H9 (cell line): ENCODE data around the gene STS. TPM values are rescaled to one million over a fixed set of nuclear protein-coding genes. Genes with fewer than 3 reads are reported as not detected.
A peak's percentile ranks its signal among the peaks of the same experiment; 100 is the strongest.

Source experiments
- DNase-seq: peaks from one replicate; pipeline ENCODE4 v3.0.0-alpha.2; 2017
- H2AFZ ChIP-seq: one replicate; pipeline ENCODE4 v1.6.1; 2013; ENCODE audit warnings: mild to moderate bottlenecking, low read length, control low read depth, moderate library complexity
- H2AK5ac ChIP-seq: 2 replicates; pipeline ENCODE4 v1.6.1; 2013; ENCODE audit warnings: low read length, control low read depth, mixed read lengths; ENCODE audit not compliant: insufficient read length
- H2BK120ac ChIP-seq: one replicate; pipeline ENCODE4 v1.6.1; 2013; ENCODE audit warnings: low read depth, mild to moderate bottlenecking, low read length, control low read depth, inconsistent platforms; ENCODE audit not compliant: poor library complexity, severe bottlenecking
- H2BK12ac ChIP-seq: 2 replicates; pipeline ENCODE4 v1.6.1; 2013; ENCODE audit warnings: low read length, control low read depth, mixed read lengths, low read depth; ENCODE audit not compliant: insufficient read length
- H2BK15ac ChIP-seq: 2 replicates; pipeline ENCODE4 v1.6.1; 2013; ENCODE audit warnings: low read depth, low read length, control low read depth
- H2BK20ac ChIP-seq: one replicate; pipeline ENCODE4 v1.6.1; 2013; ENCODE audit warnings: low read depth, mild to moderate bottlenecking, low read length, control low read depth, inconsistent platforms; ENCODE audit not compliant: poor library complexity, severe bottlenecking
- H2BK5ac ChIP-seq: 2 replicates; pipeline ENCODE4 v1.6.1; 2013; ENCODE audit warnings: low read length, control low read depth, mixed read lengths; ENCODE audit not compliant: insufficient read length
- H3K14ac ChIP-seq: 2 replicates; pipeline ENCODE4 v1.6.1; 2013; ENCODE audit warnings: low read length, control low read depth; ENCODE audit not compliant: insufficient read depth
- H3K18ac ChIP-seq: 2 replicates; pipeline ENCODE4 v1.6.1; 2013; ENCODE audit warnings: low read depth, mild to moderate bottlenecking, mixed read lengths, low read length, control low read depth; ENCODE audit not compliant: insufficient read length
- H3K23ac ChIP-seq: 2 replicates; pipeline ENCODE4 v1.6.1; 2013; ENCODE audit warnings: low read length, control low read depth, mixed read lengths, low read depth; ENCODE audit not compliant: insufficient read length
- H3K23me2 ChIP-seq: 2 replicates; pipeline ENCODE4 v1.6.1; 2013; ENCODE audit warnings: low read depth, mild to moderate bottlenecking, mixed read lengths, low read length, control low read depth; ENCODE audit not compliant: insufficient read length, poor library complexity, severe bottlenecking
- H3K27ac ChIP-seq: 2 replicates; pipeline ENCODE4 v1.5.1; 2013; ENCODE audit warnings: low read length, control low read depth, mixed read lengths, low read depth; ENCODE audit not compliant: insufficient read length
- H3K27me3 ChIP-seq: 2 replicates; pipeline ENCODE4 v1.6.1; 2013; ENCODE audit warnings: low read length, control low read depth, inconsistent platforms; ENCODE audit not compliant: insufficient read depth
- H3K4ac ChIP-seq: 2 replicates; pipeline ENCODE4 v1.6.1; 2013; ENCODE audit warnings: low read depth, mild to moderate bottlenecking, control low read depth, inconsistent platforms, low read length, moderate library complexity
- H3K4me1 ChIP-seq: 2 replicates; pipeline ENCODE4 v1.6.1; 2013; ENCODE audit warnings: low read length, control low read depth, inconsistent platforms; ENCODE audit not compliant: insufficient read depth
- H3K4me2 ChIP-seq: 2 replicates; pipeline ENCODE4 v1.6.1; 2013; ENCODE audit warnings: low read length, control low read depth, mixed read lengths; ENCODE audit not compliant: insufficient read length, insufficient read depth
- H3K56ac ChIP-seq: 2 replicates; pipeline ENCODE4 v1.6.1; 2013; ENCODE audit warnings: low read depth, mild to moderate bottlenecking, mixed read lengths, low read length, control low read depth; ENCODE audit not compliant: insufficient read length
- H3K79me1 ChIP-seq: 2 replicates; pipeline ENCODE4 v1.6.1; 2013; ENCODE audit warnings: low read depth, mild to moderate bottlenecking, moderate library complexity, low read length, control low read depth, inconsistent platforms; ENCODE audit not compliant: insufficient read depth, poor library complexity, severe bottlenecking
- H3K79me2 ChIP-seq: 2 replicates; pipeline ENCODE4 v1.6.1; 2013; ENCODE audit warnings: low read length, control low read depth, inconsistent platforms; ENCODE audit not compliant: insufficient read depth
- H3K9ac ChIP-seq: 2 replicates; pipeline ENCODE4 v1.6.1; 2013; ENCODE audit warnings: low read length, control low read depth, mixed read lengths; ENCODE audit not compliant: insufficient read length; ENCODE audit errors: extremely low read depth
- H3K9me3 ChIP-seq: one replicate; pipeline ENCODE4 v1.6.1; 2013; ENCODE audit warnings: low read depth, low read length, inconsistent platforms; ENCODE audit not compliant: control insufficient read depth
- H3T11ph ChIP-seq: one replicate; pipeline ENCODE4 v1.6.1; 2013; ENCODE audit warnings: mild to moderate bottlenecking, low read length, control low read depth, inconsistent platforms
- H4K20me1 ChIP-seq: one replicate; pipeline ENCODE4 v1.6.1; 2013; ENCODE audit not compliant: control insufficient read depth, insufficient read length, insufficient read depth
- H4K5ac ChIP-seq: 2 replicates; pipeline ENCODE4 v1.6.1; 2013; ENCODE audit warnings: low read depth, mild to moderate bottlenecking, mixed read lengths, low read length, control low read depth; ENCODE audit not compliant: insufficient read length
- H4K8ac ChIP-seq: replicated peaks from 2 replicates; pipeline ENCODE4 v1.6.1; 2013; ENCODE audit warnings: low read length, control low read depth, mixed read lengths, low read depth; ENCODE audit not compliant: insufficient read length
- H4K91ac ChIP-seq: 2 replicates; pipeline ENCODE4 v1.6.1; 2013; ENCODE audit warnings: low read depth, mild to moderate bottlenecking, moderate library complexity, mixed read lengths, low read length, control low read depth; ENCODE audit not compliant: insufficient read length
- H3K27ac Mint-ChIP-seq, 3 experiments: 2 replicates in 2 of 3; 3 replicates in 1 of 3; pipeline ENCODE4 v1.8.0; 2020 to 2021; ENCODE audit warnings: mixed read lengths in 3 of 3, mild to moderate bottlenecking in 1 of 3, moderate library complexity in 1 of 3
- H3K27me3 Mint-ChIP-seq: 2 replicates; pipeline ENCODE4 v1.8.0; 2021; ENCODE audit warnings: low read depth, mild to moderate bottlenecking, moderate library complexity, mixed read lengths
- H3K36me3 Mint-ChIP-seq, 3 experiments: 2 replicates in 2 of 3; 3 replicates in 1 of 3; pipeline ENCODE4 v1.8.0; 2020 to 2021; ENCODE audit warnings: low read depth in 3 of 3, mixed read lengths in 3 of 3; ENCODE audit not compliant: insufficient read depth in 1 of 3
- H3K4me1 Mint-ChIP-seq, 2 experiments: 2 replicates each; pipeline ENCODE4 v1.8.0; 2020; ENCODE audit warnings: mixed read lengths in 2 of 2
- H3K4me3 Mint-ChIP-seq, 2 experiments: 2 replicates in 1 of 2; 3 replicates in 1 of 2; pipeline ENCODE4 v1.8.0; 2020 to 2021; ENCODE audit warnings: mild to moderate bottlenecking in 2 of 2, mixed read lengths in 2 of 2, moderate library complexity in 1 of 2
- H3K9me3 Mint-ChIP-seq, 2 experiments: 2 replicates in 1 of 2; 3 replicates in 1 of 2; pipeline ENCODE4 v1.8.0; 2020; ENCODE audit warnings: mild to moderate bottlenecking in 2 of 2, mixed read lengths in 2 of 2, moderate library complexity in 1 of 2
- WGBS: extraction: QIAGEN DNeasy Blood & Tissue Kit; methylation state at CpG from one replicate; pipeline ENCODE4 v1.1.7; 2013; ENCODE audit warnings: missing lambda C conversion rate, low lambda C conversion rate, mixed read lengths; ENCODE audit not compliant: insufficient read length; ENCODE audit errors: extremely low coverage; 5-methylcytosine and 5-hydroxymethylcytosine counted together
- total RNA-seq: library from RNA; stranded (reverse); gene quantifications from 2 replicates; pipeline ENCODE4 v1.2.1, GENCODE V29; 2021
- TF ChIP-seq, protein P1 (sequence below): fragments of 200-600 bp; sonication (generic); conservative IDR thresholded peaks from 3 replicates; pipeline ENCODE4 v1.8.0; 2021; ENCODE audit warnings: antibody characterized with exemption, mild to moderate bottlenecking

STS gene
- total RNA-seq, 1 experiment from 2014 or later = 3.6 TPM

DNA sequence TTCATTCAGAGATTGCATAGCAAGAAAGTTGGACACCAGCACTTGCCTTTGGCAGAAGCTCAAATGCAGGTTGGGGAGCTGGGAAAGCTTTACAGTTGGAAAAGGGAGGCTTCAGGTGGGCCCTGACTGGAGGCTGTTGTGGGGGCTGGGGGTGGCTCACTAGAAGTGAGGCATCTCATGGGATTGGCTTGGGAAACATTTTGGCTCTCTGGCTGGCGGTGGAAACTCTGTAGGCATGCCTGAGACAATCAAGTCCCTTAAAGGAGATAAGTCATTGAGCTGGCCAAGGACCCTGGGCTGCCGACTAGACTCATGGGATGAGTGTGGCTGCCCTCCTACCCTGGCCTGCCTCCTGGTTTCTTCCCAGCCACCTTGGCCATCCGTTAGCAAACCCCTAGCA is 31.4 kb upstream of the STS start:
- Histone ChIP-seq H3K14ac (peak overlapping the region; percentile 44; the same call in 1 of the 2 replicates), H3K27me3 (no peaks in the 10 kb centered on the region), H2BK120ac (no peak overlapping the region), H3K56ac (no peak overlapping the region), H3K4me1 (peaks cover 5% of the 10 kb centered on the region; the same call in 1 of the 2 replicates), H3K9me3 (no peaks in the 10 kb centered on the region), H3K23ac (no peak overlapping the region), H3K4me2 (no peak overlapping the region), H3K4ac (no peak overlapping the region), H3K79me2 (peaks cover 3% of the 10 kb centered on the region; the same call in 1 of the 2 replicates), H3K18ac (peak overlapping the region; percentile 29), H2BK5ac (no peak overlapping the region), H3K27ac (no peak overlapping the region), H2AK5ac (no peak overlapping the region), H4K5ac (no peak overlapping the region), H2AFZ (no peak overlapping the region), H3K79me1 (no peaks in the 10 kb centered on the region), H4K91ac (no peak overlapping the region), H4K8ac (no peak overlapping the region), H3K23me2 (no peaks in the 10 kb centered on the region), H3T11ph (no peak overlapping the region), H2BK15ac (no peak overlapping the region), H3K9ac (no peak overlapping the region), H2BK12ac (no peak overlapping the region), H2BK20ac (no peak overlapping the region), H4K20me1 (no peaks in the 10 kb centered on the region)
- H3K9me3 Mint-ChIP-seq = peaks cover 0 to 8% of the 10 kb centered on the region in 2 experiments; a peak in 2 of 5 replicates
- peak overlapping the region in 1 of 3 experiments; percentile 56; a peak in 1 of 7 replicates for H3K27ac Mint-ChIP-seq
- peaks cover 14 to 20% (median 15%) of the 10 kb centered on the region in 3 experiments for H3K36me3 Mint-ChIP-seq
- H3K4me3 Mint-ChIP-seq = no peak overlapping the region
- peaks cover 36 to 42% of the 10 kb centered on the region in 2 experiments for H3K4me1 Mint-ChIP-seq
- TF ChIP-seq, protein P1, sequence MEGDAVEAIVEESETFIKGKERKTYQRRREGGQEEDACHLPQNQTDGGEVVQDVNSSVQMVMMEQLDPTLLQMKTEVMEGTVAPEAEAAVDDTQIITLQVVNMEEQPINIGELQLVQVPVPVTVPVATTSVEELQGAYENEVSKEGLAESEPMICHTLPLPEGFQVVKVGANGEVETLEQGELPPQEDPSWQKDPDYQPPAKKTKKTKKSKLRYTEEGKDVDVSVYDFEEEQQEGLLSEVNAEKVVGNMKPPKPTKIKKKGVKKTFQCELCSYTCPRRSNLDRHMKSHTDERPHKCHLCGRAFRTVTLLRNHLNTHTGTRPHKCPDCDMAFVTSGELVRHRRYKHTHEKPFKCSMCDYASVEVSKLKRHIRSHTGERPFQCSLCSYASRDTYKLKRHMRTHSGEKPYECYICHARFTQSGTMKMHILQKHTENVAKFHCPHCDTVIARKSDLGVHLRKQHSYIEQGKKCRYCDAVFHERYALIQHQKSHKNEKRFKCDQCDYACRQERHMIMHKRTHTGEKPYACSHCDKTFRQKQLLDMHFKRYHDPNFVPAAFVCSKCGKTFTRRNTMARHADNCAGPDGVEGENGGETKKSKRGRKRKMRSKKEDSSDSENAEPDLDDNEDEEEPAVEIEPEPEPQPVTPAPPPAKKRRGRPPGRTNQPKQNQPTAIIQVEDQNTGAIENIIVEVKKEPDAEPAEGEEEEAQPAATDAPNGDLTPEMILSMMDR = no peak
- no peak for DNase-seq
- no peaks in the 10 kb centered on the region for H3K27me3 Mint-ChIP-seq
- no CpG with 5 or more reads among the region's 3 CpGs for WGBS
